NCI-H1105 (cell line): ENCODE results near the gene GDF7.

Experiments used
- DNase-seq: peaks from one replicate; lab custom pipeline; 2025; lab: John Stamatoyannopoulos, UW

The GDF7 gene

DNA sequence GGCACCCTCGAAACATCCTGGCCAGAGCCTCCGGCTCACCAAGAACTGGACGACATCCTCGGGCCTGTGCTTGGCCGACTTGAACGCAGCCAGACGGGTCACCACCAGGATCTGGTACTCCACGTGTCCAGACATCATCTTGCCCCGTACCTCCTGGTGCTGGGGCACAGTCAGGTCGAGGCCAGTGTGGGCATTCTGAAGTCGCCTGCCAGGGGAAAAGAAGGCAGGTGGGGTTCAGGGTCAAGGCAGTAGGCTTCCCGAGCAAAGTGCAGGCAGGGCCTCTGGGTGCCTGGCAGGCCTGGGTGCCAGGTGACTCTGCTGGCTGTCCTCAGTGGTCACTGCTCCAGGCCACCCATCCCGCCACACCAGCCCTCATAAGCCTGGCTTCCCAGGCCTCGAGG, 21.6 kb upstream of the GDF7 start:
- no peak for DNase-seq

- no peak for DNase-seq
Observed at GRCh38 chr2:20645761-20646160, 21.2 kb upstream of the GDF7 start.

DNA sequence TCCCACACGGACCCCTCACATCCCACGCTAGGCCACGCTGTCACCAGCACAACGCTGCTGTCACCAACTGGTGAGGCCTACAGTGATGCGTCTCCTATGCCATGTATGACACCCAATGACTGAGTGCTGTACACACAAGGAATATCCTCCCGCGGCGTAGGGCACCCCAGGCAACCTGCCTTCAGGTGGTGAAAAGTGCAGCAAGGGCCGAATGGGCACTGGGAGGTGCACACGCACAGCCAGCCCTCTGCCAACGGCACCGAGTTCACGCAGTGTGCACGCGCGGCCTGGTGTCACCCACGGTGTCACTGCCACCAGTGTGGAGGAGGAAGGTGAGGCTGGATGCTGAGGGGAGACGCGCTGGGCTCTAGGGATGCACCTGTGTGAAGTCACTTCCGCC, 20.5 kb upstream of the GDF7 start:
- DNase-seq: no peak

DNA sequence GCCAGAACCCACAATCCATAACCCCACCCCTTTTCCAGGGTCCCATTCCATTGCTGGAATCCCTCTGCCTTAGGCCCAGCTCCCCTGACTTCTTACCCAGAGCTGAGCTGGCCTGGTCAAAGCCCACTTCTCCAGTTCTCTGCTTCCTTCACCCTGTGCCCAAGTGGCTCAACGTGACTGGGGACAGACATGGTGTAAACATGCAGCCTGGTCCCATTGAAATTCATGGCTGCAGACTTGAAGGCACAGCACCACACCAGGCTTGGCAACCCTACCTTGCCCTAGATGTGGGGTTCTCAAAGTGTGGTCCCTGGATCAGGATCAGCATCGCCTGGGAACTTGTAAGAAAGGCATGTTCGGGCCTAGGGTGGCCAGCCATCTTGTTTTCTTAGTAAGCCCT, 19.7 kb upstream of the GDF7 start:
- DNase-seq: no peak

DNA sequence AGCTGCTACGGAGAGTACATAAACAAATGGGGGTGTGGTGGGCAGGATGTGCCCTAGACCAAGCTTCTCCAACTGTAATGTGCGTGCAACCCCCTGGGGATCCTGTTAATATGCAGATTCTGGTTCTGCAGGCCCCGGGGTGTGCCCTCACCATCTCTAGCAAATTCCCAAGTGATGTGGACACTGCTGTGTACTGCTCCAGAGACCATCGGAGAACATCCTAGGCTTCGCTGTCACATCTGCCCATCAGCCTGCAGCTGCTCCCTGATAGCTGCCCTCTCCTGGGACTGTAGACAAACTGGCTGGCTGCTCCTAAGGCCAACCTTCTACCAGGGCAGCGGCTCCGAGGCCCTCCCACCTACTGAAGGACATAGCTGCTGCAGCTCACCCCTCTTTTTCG, 19.2 kb upstream of the GDF7 start:
- no peak for DNase-seq

- DNase-seq: no peak
Observed at GRCh38 chr2:20648206-20648605, 18.7 kb upstream of the GDF7 start.

DNA sequence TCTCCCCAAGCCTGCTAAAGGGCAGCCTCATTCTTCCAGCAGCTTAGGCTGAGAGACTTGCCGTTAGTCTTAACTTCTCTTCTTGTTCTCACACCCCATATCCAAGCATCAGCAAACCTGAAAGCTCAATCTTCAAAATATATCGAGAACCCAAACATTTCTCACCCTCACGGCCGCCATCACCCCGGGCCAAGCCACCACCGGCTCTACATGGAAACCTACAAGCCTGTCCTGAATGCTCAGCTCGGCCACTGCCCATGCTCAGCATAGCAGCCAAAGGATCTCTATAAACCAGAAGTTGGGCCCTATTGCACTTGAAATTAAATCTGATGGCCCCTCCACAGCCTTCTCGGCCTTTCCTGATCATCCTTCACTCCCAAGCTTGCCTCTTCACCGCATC, 18.1 kb upstream of the GDF7 start:
- no peak for DNase-seq

- DNase-seq: no peak
Observed at GRCh38 chr2:20649576-20649975, 17.4 kb upstream of the GDF7 start.

DNA sequence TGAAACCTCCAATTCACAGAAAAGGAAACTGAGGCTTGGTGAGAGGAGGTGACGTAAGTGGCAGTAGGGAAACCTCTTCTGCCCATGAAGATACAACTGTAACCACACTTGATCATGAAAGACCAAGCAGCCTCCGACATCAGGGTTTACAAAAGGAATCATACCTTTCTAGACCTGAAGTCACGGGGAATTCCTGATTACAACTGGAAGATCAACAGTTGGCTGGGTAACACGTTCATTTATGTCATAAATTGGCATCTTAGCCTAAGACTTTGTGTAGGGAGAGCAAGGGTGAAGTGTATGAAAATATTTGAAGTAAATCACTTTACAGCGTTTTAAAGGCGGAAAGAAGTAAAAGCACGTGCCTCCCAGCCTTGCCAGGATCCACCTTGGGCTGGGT, 17.0 kb upstream of the GDF7 start:
- DNase-seq: no peak

DNA sequence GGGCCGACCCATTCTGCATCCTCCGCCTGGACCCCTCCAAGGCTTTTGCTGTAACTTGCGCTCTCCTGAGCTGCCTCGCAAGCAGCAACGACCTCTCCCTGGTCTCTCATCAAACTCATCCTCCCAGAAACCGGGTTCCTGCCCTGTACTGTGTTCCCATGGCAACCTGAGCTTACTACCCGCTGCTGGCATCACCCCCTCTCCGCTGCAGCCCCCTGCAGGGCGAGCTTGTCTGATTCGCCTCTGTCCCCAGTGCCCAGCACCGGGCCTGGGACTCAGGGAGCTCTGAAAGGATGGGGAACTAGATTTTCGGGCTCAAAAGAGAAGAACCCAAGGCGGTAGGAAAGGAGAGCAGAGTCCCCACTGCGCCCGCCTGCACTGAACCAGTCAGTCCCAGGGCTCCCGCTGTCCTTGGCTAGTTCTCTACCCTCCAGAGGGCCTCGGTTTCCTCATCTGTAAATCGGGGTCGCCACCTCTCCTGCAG, 16.5 kb upstream of the GDF7 start:
- DNase-seq: peak; percentile 43

DNA sequence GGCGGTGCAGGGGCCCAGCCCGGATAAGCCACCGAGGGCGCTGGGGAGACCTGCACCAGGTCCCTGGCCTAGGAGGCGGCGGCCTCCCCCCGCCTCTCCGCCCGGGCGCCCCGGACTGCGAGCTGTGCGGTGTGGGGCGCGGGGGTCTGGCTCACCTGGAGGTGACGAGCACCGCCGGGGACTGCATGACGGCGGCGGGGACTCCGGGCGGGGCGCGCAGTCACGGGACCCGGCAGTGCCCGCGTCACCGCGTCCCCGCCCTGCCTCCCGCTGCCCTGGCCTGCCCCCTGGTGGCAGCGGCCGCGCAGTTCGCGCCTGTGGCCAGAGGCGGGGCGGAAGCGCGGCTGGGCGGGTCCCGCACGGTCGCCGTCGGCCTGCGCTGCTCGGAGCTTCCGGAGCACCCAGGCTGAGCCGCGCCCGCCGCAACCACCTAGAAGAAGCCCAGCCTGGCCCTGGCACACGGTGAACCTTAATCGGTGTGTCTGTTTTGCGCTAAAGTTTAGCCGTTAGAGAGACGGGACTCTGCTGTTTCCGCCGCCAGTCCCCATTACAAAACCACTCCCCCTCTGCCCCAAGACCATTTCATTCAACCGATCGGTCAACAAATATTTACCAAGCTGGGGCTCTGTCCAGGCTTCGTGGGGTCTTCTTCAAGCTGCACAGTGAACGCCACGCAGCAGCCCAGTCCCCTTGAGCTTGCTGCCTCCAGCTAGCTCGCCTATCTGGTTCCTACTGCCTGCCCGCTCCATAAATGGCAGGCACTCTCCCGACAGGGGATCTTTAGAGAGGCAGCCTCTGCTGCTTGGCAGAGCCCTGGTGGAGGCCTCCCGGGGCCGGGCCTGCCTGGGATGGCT, 15.8 kb upstream of the GDF7 start, which contains the start of gene HS1BP3:
TSS of gene HS1BP3 (minus strand) at position 222 of the 854 bp plus-strand sequence. CDS start at position 187, 35 bp downstream.
- DNase-seq: peak; percentile 78

- DNase-seq: no peak
Observed at GRCh38 chr2:20651731-20652099, 15.2 kb upstream of the GDF7 start.

DNA sequence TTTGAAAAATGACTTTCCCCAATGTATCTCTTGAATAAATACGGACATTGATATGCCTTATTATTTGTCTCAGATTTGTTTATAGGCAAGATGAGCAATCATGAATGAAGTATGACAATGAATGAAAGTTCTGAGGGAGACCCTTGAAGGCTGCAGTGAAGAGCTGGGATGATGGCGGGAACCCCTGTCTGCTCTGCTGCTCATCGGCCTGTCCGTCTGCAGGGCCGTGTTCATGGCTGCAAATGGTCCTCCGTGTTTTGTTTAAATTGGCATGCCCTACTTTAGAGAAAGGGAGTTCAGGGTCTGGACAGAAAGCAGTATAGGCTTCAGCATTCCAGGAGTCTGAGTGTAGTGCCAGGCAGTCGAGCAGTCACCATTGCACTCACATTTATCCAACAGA, 14.8 kb upstream of the GDF7 start:
- no peak for DNase-seq

DNA sequence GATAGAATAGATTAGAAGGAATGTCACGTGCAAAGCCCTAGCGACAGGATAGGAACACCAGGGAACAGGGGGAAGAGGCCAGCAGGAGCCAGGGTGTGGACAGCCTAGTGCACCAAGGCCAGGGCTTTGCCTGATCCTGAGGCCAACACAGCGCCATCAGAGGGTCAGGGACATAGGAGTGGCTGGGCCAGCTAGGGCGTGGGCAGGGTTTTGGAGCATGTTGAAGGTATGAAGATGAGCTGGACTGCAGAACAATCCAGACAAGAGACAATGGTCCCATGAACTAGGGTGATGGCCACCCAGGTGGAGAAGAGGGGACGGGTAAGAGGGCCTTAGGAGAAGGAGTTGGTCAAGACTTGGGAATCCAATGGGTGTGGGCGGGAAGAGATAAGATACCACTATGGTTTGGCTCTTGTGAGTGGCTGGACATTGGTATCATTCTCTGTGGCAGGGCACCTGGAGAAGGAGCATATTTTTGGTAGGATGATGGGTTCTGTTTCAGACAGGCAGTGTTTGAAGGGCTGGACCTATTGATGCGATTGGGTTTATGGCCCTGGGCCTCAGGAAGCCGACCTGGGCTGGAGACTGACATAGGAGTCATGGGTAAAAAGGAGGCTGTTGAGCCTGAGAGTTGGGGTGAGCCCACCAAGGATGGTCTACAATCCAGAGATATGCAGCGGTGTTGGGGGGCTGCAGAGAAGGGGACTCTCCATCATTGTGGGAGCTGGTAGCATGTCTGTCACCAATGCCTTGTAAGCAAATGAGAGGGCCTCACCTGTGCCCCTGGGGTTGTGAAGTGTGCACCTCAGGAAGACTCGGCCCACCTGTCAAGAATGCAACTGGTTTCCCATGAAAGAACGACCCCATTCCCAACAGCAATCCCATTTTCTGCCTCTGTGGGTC, 14.0 kb upstream of the GDF7 start:
- no peak for DNase-seq

GRCh38 chr2:20653695-20654534, 13.0 kb upstream of the GDF7 start:
- no peak for DNase-seq

- no peak for DNase-seq
Observed at GRCh38 chr2:20654535-20654813, 12.5 kb upstream of the GDF7 start.

DNA sequence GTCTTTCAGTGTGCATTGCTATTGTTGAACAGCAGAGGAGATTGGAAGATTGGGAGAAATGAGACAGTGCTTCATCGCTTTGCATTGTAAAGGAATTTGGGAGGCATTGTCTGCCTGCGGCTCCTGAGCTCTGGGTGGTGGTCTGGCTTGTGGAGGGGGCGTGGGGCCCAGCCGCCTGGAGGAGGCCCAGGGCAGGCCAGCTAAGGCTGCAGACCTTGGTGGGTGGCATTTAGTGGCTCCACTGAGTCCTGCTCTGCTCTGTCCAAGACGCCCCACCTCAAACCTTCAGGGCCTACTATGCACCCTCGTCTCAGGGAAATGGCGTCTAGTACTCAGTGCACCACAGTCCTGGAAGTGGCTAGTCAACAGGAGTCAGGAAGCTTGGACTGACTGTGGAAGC, 10.4 kb upstream of the GDF7 start:
- DNase-seq: no peak

- no peak for DNase-seq
Observed at GRCh38 chr2:20657522-20658235, 9.3 kb upstream of the GDF7 start.

DNA sequence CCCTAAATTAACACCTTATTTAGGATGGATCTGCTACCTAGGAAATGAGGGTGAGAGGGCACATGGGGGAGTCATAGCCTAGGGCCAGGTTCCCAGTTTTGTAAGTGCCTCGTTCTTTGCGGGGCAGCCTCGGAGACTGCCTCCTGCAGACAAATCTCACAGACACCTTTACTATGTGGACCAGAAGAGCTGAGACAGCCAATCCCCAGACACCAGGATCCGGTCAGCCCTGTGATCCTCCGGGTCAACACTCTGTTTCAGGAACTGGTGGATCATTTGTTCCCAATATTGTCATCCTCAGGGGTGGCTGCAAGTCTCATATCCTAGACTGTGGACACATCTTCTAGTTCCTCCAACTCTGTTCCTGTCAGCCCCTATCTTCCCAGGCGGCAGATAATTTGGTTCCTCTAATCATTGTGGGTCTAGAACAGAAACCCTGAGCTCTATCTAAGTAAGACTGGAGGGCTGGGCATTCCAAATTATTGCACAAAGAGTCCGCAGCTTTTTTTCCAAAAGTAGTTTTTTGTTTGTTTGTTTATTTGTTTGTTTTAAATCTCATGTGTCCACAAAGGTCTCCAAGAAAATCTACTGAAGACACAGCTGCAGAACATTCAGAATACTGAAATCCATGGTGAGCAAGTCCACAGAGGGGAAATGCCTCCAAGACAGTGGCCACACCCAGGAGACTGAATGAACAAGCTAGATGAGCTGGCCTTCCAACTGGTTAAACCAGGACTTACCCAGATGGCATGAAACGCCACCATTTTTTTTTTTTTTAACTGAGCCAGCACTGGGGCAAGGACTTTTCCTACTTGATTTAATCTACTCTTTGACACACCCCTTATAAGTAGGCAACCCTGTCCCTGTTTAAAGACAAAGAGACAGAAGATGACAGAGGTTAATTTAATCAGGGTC, 6.2 kb upstream of the GDF7 start:
- DNase-seq: no peak
